Lower leg skin (tissue), 4 donors: ENCODE data around the gene EHD2. TPM values are rescaled to one million over a fixed set of nuclear protein-coding genes. Genes with fewer than 3 reads are reported as not detected.
"Not testable (repeated sequence)": the region's sequence is repeated elsewhere in the genome, so short reads cannot be mapped to it uniquely, and the experiment has no call there.

Experiments used
- DNase-seq, 2 donors: peaks; one replicate each; pipeline ENCODE4 v3.0.0-alpha.2; 2019; ENCODE audit warnings: low spot score in 2 of 2
- H3K4me3 ChIP-seq: fragments of 200-600 bp; sonication (generic); 2 replicates; pipeline ENCODE4 v1.5.1; 2017; ENCODE audit warnings: mild to moderate bottlenecking, low read depth; ENCODE audit not compliant: poor library complexity, severe bottlenecking
- CTCF ChIP-seq, 3 donors: fragments of 450-650 bp; IDR thresholded peaks; one replicate each; pipeline ENCODE4 v1.5.1; 2016; ENCODE audit warnings: antibody characterized with exemption in 3 of 3, mild to moderate bottlenecking in 3 of 3, moderate library complexity in 2 of 3
- POLR2A ChIP-seq, 2 donors: fragments of 450-650 bp; IDR thresholded peaks; one replicate each; pipeline ENCODE4 v1.6.1; 2016 to 2017; ENCODE audit warnings: antibody characterized with exemption in 2 of 2, mild to moderate bottlenecking in 1 of 2, moderate library complexity in 1 of 2
- WGBS, 2 donors: methylation state at CpG; one replicate each; pipeline ENCODE4 v1.1.5; 2018; 5-methylcytosine and 5-hydroxymethylcytosine counted together
- intact Hi-C: fragments of 100-400 bp; cut with DNase I; formaldehyde crosslinking; loops from one replicate; pipeline ENCODE4 v1.15.0; 2023; ENCODE audit warnings: low total_unique reads
- total RNA-seq, 4 donors: library from RNA; depleted of rRNA; stranded (reverse); fragments of >200 nt; gene quantifications; one replicate each; pipeline ENCODE4 v1.1.0, GENCODE V29; 2016

Gene EHD2
- total RNA-seq, 4 donors from 2014 or later: 49.4 to 89.4 (median 66.0) TPM

GRCh38 chr19:47778954-47779351, 65.7 kb downstream of the EHD2 start:
- intact Hi-C loops: no loop called here
- peak overlapping the region; percentile 98 for H3K4me3 ChIP-seq
- no peak for DNase-seq
- TF ChIP-seq POLR2A (IDR thresholded peaks at IDR 0.05) (no peak), CTCF (IDR thresholded peaks at IDR 0.05) (no peak)
- 0 to 1% methylated on average over 20 of the region's 20 CpGs for whole genome bisulfite sequencing, 2 donors

DNA sequence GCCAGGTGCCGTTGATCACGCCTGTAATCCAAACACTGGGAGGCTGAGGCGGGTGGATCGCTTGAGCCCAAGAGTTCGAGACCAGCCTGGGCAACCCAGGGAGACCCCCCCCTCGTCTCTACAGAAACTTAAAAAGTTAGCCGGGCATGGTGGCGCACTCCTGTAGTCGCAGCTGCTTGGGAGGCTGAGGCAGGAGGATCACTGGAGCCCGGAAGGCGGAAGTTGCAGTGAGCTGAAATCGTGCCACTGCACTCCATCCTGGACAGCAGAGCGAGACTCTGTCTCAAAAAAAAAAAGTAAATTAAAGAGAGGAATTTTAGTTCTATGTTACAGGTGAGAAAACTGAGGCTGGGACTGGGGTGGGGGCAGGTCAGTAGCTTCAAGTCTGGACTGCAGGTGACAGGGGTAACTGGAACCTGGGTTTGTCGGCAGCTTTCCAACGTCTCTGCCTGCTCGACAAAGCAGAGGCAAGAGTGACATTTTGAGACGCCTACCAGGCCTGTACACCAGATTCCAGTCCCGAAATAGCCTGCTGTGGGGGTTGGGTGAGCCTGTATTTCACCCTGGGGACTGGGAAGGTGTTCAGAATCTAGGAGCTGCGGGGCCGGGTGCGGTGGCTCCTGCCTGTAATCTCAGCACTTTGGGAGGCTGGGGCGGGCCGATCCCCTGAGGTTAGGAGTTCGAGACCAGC, 66.4 kb downstream of the EHD2 start:
- DNase-seq: peak; percentile 60 to 89
- TF ChIP-seq CTCF (IDR thresholded peaks at IDR 0.05): no peak
- no peak for TF ChIP-seq POLR2A (IDR thresholded peaks at IDR 0.05)
- WGBS, 2 donors: 29 to 30% methylated on average over 24 of the region's 24 CpGs
- intact Hi-C loops: loop anchor here (10.0 kb wide), 1 partner anchor 65 kb away; the partner anchor contains the start of gene EHD2
- peak overlapping the region; percentile 98 for H3K4me3 ChIP-seq

DNA sequence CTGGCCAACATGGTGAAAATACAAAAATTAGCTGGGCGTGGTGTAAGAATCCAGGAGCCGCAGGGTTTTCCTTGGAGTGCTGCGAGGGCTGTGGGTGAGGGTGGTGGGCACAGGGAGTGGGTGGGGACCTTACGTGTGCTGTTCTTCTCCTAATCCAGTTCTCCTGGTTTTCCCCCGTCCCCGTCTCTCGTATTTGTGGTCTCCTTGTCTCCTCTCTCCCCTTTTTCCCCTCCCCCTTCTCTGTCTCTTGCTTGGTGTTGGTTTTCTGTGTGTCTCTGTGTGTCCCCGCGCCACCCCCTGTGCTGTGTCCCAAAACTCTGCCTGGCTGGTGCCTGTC, 67.0 kb downstream of the EHD2 start:
- WGBS, 2 donors: 48 to 53% methylated on average over 9 of the region's 9 CpGs
- intact Hi-C loops: loop anchor here (10.0 kb wide), 1 partner anchor 65 kb away; the partner anchor contains the start of gene EHD2
- TF ChIP-seq POLR2A (IDR thresholded peaks at IDR 0.05): no peak
- no peak for TF ChIP-seq CTCF (IDR thresholded peaks at IDR 0.05)
- H3K4me3 ChIP-seq: no peak overlapping the region
- no peak for DNase-seq

DNA sequence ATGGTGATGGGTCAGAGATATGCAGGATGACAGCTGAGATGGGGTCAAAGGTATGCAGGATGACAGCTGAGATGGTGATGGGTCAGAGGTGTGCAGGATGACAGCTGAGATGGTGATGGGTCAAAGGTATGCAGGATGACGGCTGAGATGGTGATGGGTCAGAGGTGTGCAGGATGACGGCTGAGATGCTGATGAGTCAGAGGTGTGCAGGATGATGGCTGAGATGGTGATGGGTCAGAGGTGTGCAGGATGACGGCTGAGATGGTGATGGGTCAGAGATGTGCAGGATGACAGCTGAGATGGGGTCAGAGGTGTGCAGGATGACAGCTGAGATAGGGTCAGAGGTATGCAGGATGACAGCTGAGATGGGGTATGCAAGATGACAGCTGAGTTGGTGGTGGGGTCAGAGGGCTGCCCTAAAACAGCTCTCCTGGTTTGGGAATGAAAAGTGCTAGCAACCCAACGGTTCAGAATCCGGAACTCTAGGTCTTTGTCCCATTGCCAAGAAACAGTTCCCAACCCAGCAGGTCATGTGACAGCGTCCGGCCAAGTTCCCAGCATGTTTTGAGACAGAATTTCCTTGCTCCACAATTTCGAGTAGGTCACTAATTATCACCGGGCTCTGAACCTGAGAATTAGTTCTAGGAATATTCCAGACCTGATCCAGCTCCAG, 68.5 kb downstream of the EHD2 start:
- 26 to 37% methylated on average over 9 of the region's 9 CpGs for WGBS, 2 donors
- intact Hi-C loops: loop anchor here (10.0 kb wide), 1 partner anchor 67 kb away; the partner anchor contains the start of gene EHD2
- no peak for TF ChIP-seq CTCF (IDR thresholded peaks at IDR 0.05)
- TF ChIP-seq POLR2A (IDR thresholded peaks at IDR 0.05): no peak
- DNase-seq: peak in 1 of 2 donors; percentile 47
- H3K4me3 ChIP-seq: no peak overlapping the region

DNA sequence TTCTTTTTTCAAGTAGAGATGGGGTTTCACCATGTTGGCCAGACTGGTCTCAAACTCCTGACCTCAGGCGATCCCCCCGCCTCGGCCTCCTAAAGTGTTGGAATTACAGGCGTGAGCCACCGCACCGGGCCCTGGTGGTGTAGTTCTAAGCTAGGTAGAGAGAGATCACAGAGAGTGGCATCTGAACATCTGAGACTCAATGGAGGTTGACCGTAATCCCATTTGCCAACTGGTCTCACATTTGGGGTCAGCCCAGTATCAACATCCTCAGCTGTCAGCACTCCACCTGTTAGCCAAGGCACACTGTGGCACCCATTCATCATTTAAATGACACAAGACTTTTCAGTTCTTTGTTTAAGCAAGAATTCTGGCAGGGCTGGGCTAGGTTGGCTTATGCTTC, 73.3 kb downstream of the EHD2 start:
- no peak overlapping the region for H3K4me3 ChIP-seq
- TF ChIP-seq CTCF (IDR thresholded peaks at IDR 0.05) (no peak), POLR2A (IDR thresholded peaks at IDR 0.05) (no peak)
- no peak for DNase-seq
- WGBS, 2 donors: 95 to 97% methylated on average over 7 of the region's 7 CpGs
- intact Hi-C loops: loop anchor here (10.0 kb wide), 1 partner anchor 72 kb away; the partner anchor contains the start of gene EHD2

- not testable (repeated sequence) for DNase-seq, H3K4me3 ChIP-seq
- intact Hi-C loops: loop anchor here (10.0 kb wide), 1 partner anchor 73 kb away; the partner anchor contains the start of gene EHD2
- 71 to 78% methylated on average over 10 of the region's 10 CpGs for WGBS, 2 donors
These were observed 74.1 kb downstream of the EHD2 start for GRCh38 chr19:47787307-47787706.

DNA sequence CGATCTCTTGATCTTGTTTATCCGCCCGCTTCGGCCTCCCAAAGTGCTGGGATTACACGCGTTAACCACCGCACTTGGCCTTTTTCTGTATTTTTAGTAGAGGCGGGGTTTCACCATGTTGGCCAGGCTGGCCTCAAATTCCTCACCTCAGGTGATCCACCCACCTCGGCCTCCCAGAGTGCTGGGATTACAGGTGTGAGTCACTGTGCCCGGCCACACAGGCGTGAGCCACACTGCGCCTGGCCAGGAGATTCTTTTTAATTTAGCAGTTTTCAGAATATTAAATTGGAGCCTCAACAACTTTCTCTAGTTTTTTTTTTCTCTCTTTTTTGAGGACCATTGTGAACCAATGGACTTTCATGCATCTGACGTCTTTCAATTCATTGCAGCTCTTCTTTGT, 76.6 kb downstream of the EHD2 start:
- not testable (repeated sequence) for H3K4me3 ChIP-seq, DNase-seq
- intact Hi-C loops: loop anchor here (10.0 kb wide), 1 partner anchor 75 kb away; the partner anchor contains the start of gene EHD2
- WGBS, 2 donors: 88 to 91% methylated on average over 13 of the region's 13 CpGs
